Common myeloid progenitor, CD34-positive (primary cell): ENCODE measurements around the gene TRMT1.

Experiments used
- CTCF ChIA-PET: fragments of 350-600 bp; sonication (Branson Sonifier 250); formaldehyde crosslinking; loops from one replicate; lab custom pipeline; 2021; ENCODE audit warnings: antibody characterized with exemption; lab: Charles Lee
- POLR2A ChIA-PET: fragments of 350-600 bp; sonication (Branson Sonifier 250); formaldehyde crosslinking; loops from one replicate; lab custom pipeline; 2021; ENCODE audit warnings: antibody characterized with exemption; lab: Charles Lee
- DNase-seq, 3 donors: peaks; one replicate each; pipeline versions ENCODE4 v3.0.0 to v3.0.0-alpha.2; 2013
- H3K27ac ChIP-seq, 2 experiments: 1 replicate in 1 of 2; 2 replicates in 1 of 2; pipeline ENCODE4 v1.7.0; 2013; ENCODE audit warnings: inconsistent platforms in 2 of 2, low read length in 2 of 2, mild to moderate bottlenecking in 2 of 2, low read depth in 1 of 2, moderate library complexity in 1 of 2; ENCODE audit not compliant: severe bottlenecking in 2 of 2, insufficient read depth in 1 of 2, poor library complexity in 1 of 2
- H3K27me3 ChIP-seq, 5 experiments: replicated peaks in 2 of 5; 1 replicate in 3 of 5; 2 replicates in 2 of 5; pipeline versions ENCODE4 v1.6.1 to v1.7.0; 2013; ENCODE audit warnings: low read length in 4 of 5, mild to moderate bottlenecking in 2 of 5, moderate library complexity in 2 of 5, inconsistent platforms in 1 of 5; ENCODE audit not compliant: insufficient read depth in 5 of 5, control insufficient read depth in 4 of 5
- H3K36me3 ChIP-seq, 4 experiments: 1 replicate in 2 of 4; 2 replicates in 2 of 4; pipeline versions ENCODE4 v1.6.1 to v1.7.0; 2013; ENCODE audit warnings: low read length in 3 of 4, control low read depth in 1 of 4, mild to moderate bottlenecking in 1 of 4; ENCODE audit not compliant: control insufficient read depth in 4 of 4, insufficient read depth in 4 of 4
- H3K4me1 ChIP-seq, 4 experiments: 1 replicate in 3 of 4; 2 replicates in 1 of 4; pipeline versions ENCODE4 v1.6.1 to v1.7.1; 2013; ENCODE audit warnings: low read length in 3 of 4, mild to moderate bottlenecking in 3 of 4, control low read depth in 1 of 4, inconsistent platforms in 1 of 4, moderate library complexity in 1 of 4; ENCODE audit not compliant: control insufficient read depth in 4 of 4, insufficient read depth in 4 of 4; ENCODE audit errors: control extremely low read depth in 1 of 4
- H3K4me3 ChIP-seq, 7 experiments: 1 replicate in 4 of 7; 2 replicates in 3 of 7; pipeline versions ENCODE4 v1.5.1 to v1.7.0; 2013; ENCODE audit warnings: mild to moderate bottlenecking in 7 of 7, low read length in 6 of 7, moderate library complexity in 6 of 7, inconsistent platforms in 2 of 7, low read depth in 2 of 7, control low read depth in 1 of 7; ENCODE audit not compliant: insufficient read depth in 4 of 7, control insufficient read depth in 1 of 7; ENCODE audit errors: extremely low read depth in 1 of 7
- H3K9me3 ChIP-seq, 5 experiments: 1 replicate in 4 of 5; 2 replicates in 1 of 5; pipeline versions ENCODE4 v1.6.1 to v1.7.1; 2013; ENCODE audit warnings: low read length in 4 of 5, mild to moderate bottlenecking in 2 of 5, inconsistent platforms in 1 of 5, low read depth in 1 of 5, moderate library complexity in 1 of 5; ENCODE audit not compliant: control insufficient read depth in 4 of 5, insufficient read depth in 2 of 5; ENCODE audit errors: control extremely low read depth in 1 of 5
- WGBS: methylation state at CpG from one replicate; pipeline ENCODE4 v1.1.5; 2013; ENCODE audit not compliant: insufficient coverage; 5-methylcytosine and 5-hydroxymethylcytosine counted together

Gene TRMT1

GRCh38 chr19:13101590-13102415, 14.7 kb downstream of the TRMT1 start:
- Histone ChIP-seq H3K9me3 (no peaks in the 10 kb centered on the region), H3K4me1 (peaks cover 3 to 75% (median 62%) of the 10 kb centered on the region in 4 experiments), H3K27ac (peak overlapping the region; percentile 80 to 95), H3K27me3 (no peaks in the 10 kb centered on the region), H3K4me3 (peak overlapping the region; percentile 79 to 100 (median 94)), H3K36me3 (peaks cover 0 to 30% (median 10%) of the 10 kb centered on the region in 4 experiments)
- WGBS, result 0% methylated on average over 6 of the region's 7 CpGs
- POLR2A ChIA-PET, result interaction anchor here (0.8 to 9.5 kb wide), 6 partner anchors 16 to 164 kb away, joined by 3 to 156 read pairs (median 3); partner anchors contain the start of genes CALR, IER2, NACC1 and STX10
- DNase-seq, result no peak
- CTCF ChIA-PET, result interaction anchor here (0.7 to 2.6 kb wide), 9 partner anchors 15 to 137 kb away, joined by 3 to 8 read pairs (median 4); no protein-coding TSS in a partner anchor

DNA sequence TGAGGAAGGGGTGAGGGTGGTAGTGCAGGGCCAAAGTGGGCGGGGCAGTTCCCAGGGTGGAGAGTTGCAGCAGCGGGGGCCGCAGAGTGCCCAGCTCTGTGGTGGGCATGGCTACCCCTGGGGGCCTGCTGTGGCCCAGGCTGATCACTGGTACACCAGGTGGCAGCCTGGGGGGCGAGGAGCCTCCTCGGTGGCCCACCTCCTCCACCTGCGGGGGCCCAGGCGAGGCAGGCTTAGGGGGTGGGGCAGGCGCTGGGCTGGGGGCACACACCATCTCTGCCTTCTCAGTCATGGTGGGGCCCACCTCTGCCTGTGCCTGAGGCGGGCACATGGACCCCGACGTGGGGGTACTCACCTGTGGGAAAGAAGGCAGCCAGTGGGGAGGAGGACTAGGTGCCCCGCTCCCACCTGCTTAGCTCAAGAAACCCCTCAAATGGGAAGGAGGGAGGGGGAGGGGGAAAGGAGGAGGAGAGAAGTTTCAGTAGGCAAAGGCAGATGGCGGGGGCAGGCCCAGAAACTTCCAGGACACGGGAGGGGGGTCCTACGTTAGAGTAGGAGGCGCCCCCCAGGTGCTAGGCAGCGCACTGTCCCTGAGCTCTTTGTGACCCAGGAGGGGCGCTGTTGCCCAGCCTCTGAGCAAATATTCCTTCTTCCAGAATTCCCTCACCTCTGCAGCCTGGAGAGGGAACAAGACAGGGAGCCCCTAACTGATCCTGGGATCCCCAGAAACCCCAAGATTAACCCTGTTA, 15.5 kb downstream of the TRMT1 start:
- Histone ChIP-seq H3K9me3 (no peaks in the 10 kb centered on the region), H3K36me3 (peaks cover 0 to 30% (median 10%) of the 10 kb centered on the region in 4 experiments), H3K27ac (peak overlapping the region; percentile 80 to 95), H3K4me1 (peaks cover 3 to 78% (median 64%) of the 10 kb centered on the region in 4 experiments), H3K27me3 (no peaks in the 10 kb centered on the region), H3K4me3 (peak overlapping the region; percentile 79 to 100 (median 94))
- ChIA-PET CTCF (interaction anchor here (0.5 to 2.6 kb wide), 12 partner anchors 14 to 136 kb away, joined by 3 to 8 read pairs (median 4); no protein-coding TSS in a partner anchor), POLR2A (interaction anchor here (0.8 to 9.5 kb wide), 7 partner anchors 15 to 159 kb away, joined by 3 to 156 read pairs (median 4); partner anchors contain the start of genes IER2, NACC1, STX10 and TRMT1)
- WGBS, result 2% methylated on average over 10 of the region's 18 CpGs
- peak in 2 of 3 donors; percentile 49 to 58 for DNase-seq

- Histone ChIP-seq H3K4me1 (peaks cover 3 to 77% (median 61%) of the 10 kb centered on the region in 4 experiments), H3K36me3 (peaks cover 0 to 30% (median 10%) of the 10 kb centered on the region in 4 experiments), H3K27ac (peak overlapping the region; percentile 75 to 95), H3K27me3 (no peaks in the 10 kb centered on the region), H3K4me3 (peak overlapping the region in 6 of 7 experiments; percentile 92 to 100 (median 96)), H3K9me3 (no peaks in the 10 kb centered on the region)
- 2% methylated on average over 7 of the region's 12 CpGs for WGBS
- DNase-seq, result peak; percentile 67 to 92 (median 90)
- POLR2A ChIA-PET, result interaction anchor here (1.0 to 9.5 kb wide), 5 partner anchors 16 to 135 kb away, joined by 3 to 156 read pairs (median 5); partner anchors contain the start of genes IER2, NACC1, STX10 and TRMT1
- CTCF ChIA-PET, result interaction anchor here (0.8 to 2.6 kb wide), 3 partner anchors 39 to 163 kb away, joined by 3 to 8 read pairs (median 3); no protein-coding TSS in a partner anchor
Observed at GRCh38 chr19:13100031-13100588, 16.4 kb downstream of the TRMT1 start.

- Histone ChIP-seq H3K4me3 (peak overlapping the region; percentile 27 to 100 (median 94)), H3K36me3 (peaks cover 0 to 30% (median 10%) of the 10 kb centered on the region in 4 experiments), H3K9me3 (no peaks in the 10 kb centered on the region), H3K27me3 (no peaks in the 10 kb centered on the region), H3K4me1 (peaks cover 3 to 78% (median 61%) of the 10 kb centered on the region in 4 experiments), H3K27ac (peak overlapping the region; percentile 75 to 95)
- ChIA-PET CTCF (interaction anchor here (0.8 to 2.6 kb wide), 2 partner anchors 122 to 163 kb away, joined by 3 to 8 read pairs; no protein-coding TSS in a partner anchor), POLR2A (interaction anchor here (0.7 to 9.5 kb wide), 6 partner anchors 17 to 134 kb away, joined by 3 to 156 read pairs (median 4); partner anchors contain the start of genes IER2, NACC1, STX10 and TRMT1)
- peak; percentile 87 to 94 (median 90) for DNase-seq
- WGBS, result under 1% methylated on average over 75 of the region's 77 CpGs
Observed at GRCh38 chr19:13099073-13099999, 17.2 kb downstream of the TRMT1 start.

DNA sequence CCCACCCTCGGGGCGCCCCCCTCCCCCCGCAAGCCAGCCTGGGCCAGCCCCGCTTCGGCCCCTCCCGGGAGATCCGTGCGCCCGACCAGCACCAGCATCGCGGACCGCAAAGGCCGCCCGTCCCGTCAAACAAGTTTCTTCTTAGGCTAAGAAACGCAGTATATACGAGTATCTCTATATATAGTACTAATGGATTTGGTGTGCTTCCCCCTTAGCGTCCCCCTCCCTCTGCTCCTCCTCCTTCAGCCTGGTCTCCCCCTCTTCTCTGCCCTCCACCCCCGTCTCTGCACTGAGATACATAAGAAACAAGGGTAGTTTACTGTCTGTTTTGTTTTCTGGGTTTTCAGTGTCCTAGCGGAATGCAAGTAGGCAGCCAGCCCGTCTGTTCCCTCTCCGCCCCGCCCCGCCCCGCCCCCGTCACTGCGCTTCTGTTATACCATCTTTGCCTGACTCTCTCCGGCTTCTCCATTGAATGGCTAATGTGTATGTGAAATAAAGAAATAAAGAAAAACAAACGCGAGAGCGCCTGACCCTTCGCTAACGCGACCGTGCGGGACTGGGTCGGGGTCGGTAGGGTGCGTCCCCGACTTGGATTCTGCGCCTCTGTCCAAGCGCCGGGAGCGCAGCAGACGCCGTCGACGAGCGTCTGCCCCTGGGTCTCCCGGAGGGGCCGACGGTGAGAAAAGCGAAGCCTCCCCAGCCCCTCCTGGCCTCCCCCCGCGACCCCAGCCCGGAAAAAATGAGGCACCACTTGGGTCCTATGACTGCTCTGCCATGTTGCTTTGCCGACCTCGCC, 18.1 kb downstream of the TRMT1 start:
- POLR2A ChIA-PET, result interaction anchor here (9.5 kb wide), 1 partner anchor 55 kb away, joined by 156 read pairs; the partner anchor contains the start of genes IER2 and STX10
- Histone ChIP-seq H3K27me3 (no peaks in the 10 kb centered on the region), H3K4me1 (peaks cover 3 to 79% (median 61%) of the 10 kb centered on the region in 4 experiments), H3K4me3 (peak overlapping the region in 6 of 7 experiments; percentile 67 to 100 (median 96)), H3K36me3 (peaks cover 0 to 30% (median 10%) of the 10 kb centered on the region in 4 experiments), H3K9me3 (no peaks in the 10 kb centered on the region), H3K27ac (peak overlapping the region; percentile 58 to 95)
- WGBS, result under 1% methylated on average over 33 of the region's 58 CpGs
- CTCF ChIA-PET, result no interaction called here
- peak; percentile 86 to 95 (median 92) for DNase-seq
